WTC11 (cell line): ENCODE results near the gene HMMR. TPM values are rescaled to one million over a fixed set of nuclear protein-coding genes. Genes with fewer than 3 reads are reported as not detected.

Experiments
- ATAC-seq: fragments of 200-7000 bp; cut with Tn5 transposase; 2 replicates; pipeline ENCODE4 v1.10.0; 2021; ENCODE audit warnings: mild to moderate bottlenecking, moderate library complexity
- CTCF ChIA-PET: fragments of 300-600 bp; sonication (Branson Sonifier 250); formaldehyde crosslinking; loops from one replicate; lab custom pipeline; 2021; ENCODE audit warnings: antibody characterized with exemption; lab: Charles Lee
- POLR2A ChIA-PET: fragments of 350-600 bp; sonication (Branson Sonifier 250); formaldehyde crosslinking; loops from one replicate; lab custom pipeline; 2021; ENCODE audit warnings: antibody characterized with exemption; lab: Charles Lee
- DNase-seq: peaks from one replicate; pipeline ENCODE4 v3.0.0; 2021; ENCODE audit warnings: low spot score
- H3K27ac Mint-ChIP-seq: 2 replicates; pipeline ENCODE4 v1.8.0; 2021; ENCODE audit warnings: mixed read lengths
- H3K27me3 Mint-ChIP-seq: 2 replicates; pipeline ENCODE4 v1.8.0; 2021; ENCODE audit warnings: low read depth, mild to moderate bottlenecking, moderate library complexity, mixed read lengths
- H3K36me3 Mint-ChIP-seq: 2 replicates; pipeline ENCODE4 v1.8.0; 2021; ENCODE audit warnings: mixed read lengths
- H3K4me1 Mint-ChIP-seq: 2 replicates; pipeline ENCODE4 v1.8.0; 2022; ENCODE audit warnings: mixed read lengths
- H3K4me3 Mint-ChIP-seq: 2 replicates; pipeline ENCODE4 v1.8.0; 2021; ENCODE audit warnings: mild to moderate bottlenecking, moderate library complexity, mixed read lengths
- H3K9me3 Mint-ChIP-seq: 2 replicates; pipeline ENCODE4 v1.8.0; 2021; ENCODE audit warnings: mixed read lengths
- ETV6 ChIP-seq: sonication (generic); formaldehyde crosslinking; IDR thresholded peaks from 2 replicates; pipeline ENCODE4 v1.8.1; 2022; ENCODE audit warnings: mild to moderate bottlenecking, missing genetic modification reagents
- FOXK1 ChIP-seq: sonication (generic); formaldehyde crosslinking; IDR thresholded peaks from 2 replicates; pipeline ENCODE4 v1.8.0; 2022; ENCODE audit warnings: mild to moderate bottlenecking, moderate library complexity, missing genetic modification reagents
- GABPB1 ChIP-seq: sonication (generic); formaldehyde crosslinking; IDR thresholded peaks from 2 replicates; pipeline ENCODE4 v1.8.1; 2023; ENCODE audit warnings: mild to moderate bottlenecking, missing genetic modification reagents
- JUN ChIP-seq: sonication (generic); formaldehyde crosslinking; IDR thresholded peaks from 2 replicates; pipeline ENCODE4 v1.8.0; 2023; ENCODE audit warnings: mild to moderate bottlenecking, missing genetic modification reagents
- KAT7 ChIP-seq: sonication (generic); formaldehyde crosslinking; IDR thresholded peaks from 2 replicates; pipeline ENCODE4 v1.8.1; 2023; ENCODE audit warnings: missing genetic modification reagents, mild to moderate bottlenecking, borderline replicate concordance
- MYBL2 ChIP-seq: sonication (generic); formaldehyde crosslinking; IDR thresholded peaks from 2 replicates; pipeline ENCODE4 v1.8.1; 2023; ENCODE audit warnings: mild to moderate bottlenecking, moderate library complexity, missing genetic modification reagents
- NR2C2 ChIP-seq: sonication (generic); formaldehyde crosslinking; IDR thresholded peaks from 2 replicates; pipeline ENCODE4 v1.8.0; 2022; ENCODE audit warnings: mild to moderate bottlenecking, missing genetic modification reagents
- PRRX2 ChIP-seq: fragments of 250-450 bp; sonication (Bioruptor Pico); IDR thresholded peaks from 2 replicates; pipeline ENCODE4 v1.8.0; 2021; ENCODE audit warnings: mild to moderate bottlenecking
- RELA ChIP-seq: sonication (generic); formaldehyde crosslinking; IDR thresholded peaks from 2 replicates; pipeline ENCODE4 v1.8.1; 2022; ENCODE audit warnings: missing genetic modification reagents, mild to moderate bottlenecking, borderline replicate concordance
- SMAD3 ChIP-seq: sonication (generic); formaldehyde crosslinking; IDR thresholded peaks from 2 replicates; pipeline ENCODE4 v1.8.0; 2022; ENCODE audit warnings: missing genetic modification reagents, mild to moderate bottlenecking, borderline replicate concordance
- SMAD4 ChIP-seq: sonication (generic); formaldehyde crosslinking; IDR thresholded peaks from 2 replicates; pipeline ENCODE4 v1.8.0; 2022; ENCODE audit warnings: mild to moderate bottlenecking, missing genetic modification reagents
- SOX15 ChIP-seq: fragments of 250-450 bp; sonication (Bioruptor Pico); IDR thresholded peaks from 2 replicates; pipeline ENCODE4 v1.9.0; 2021; ENCODE audit warnings: mild to moderate bottlenecking
- TCF7 ChIP-seq: sonication (generic); formaldehyde crosslinking; IDR thresholded peaks from 2 replicates; pipeline ENCODE4 v1.8.0; 2022; ENCODE audit warnings: mild to moderate bottlenecking, low read depth, missing genetic modification reagents, moderate library complexity
- ZNF121 ChIP-seq: sonication (generic); formaldehyde crosslinking; IDR thresholded peaks from 2 replicates; pipeline ENCODE4 v1.8.0; 2023; ENCODE audit warnings: missing genetic modification reagents
- total RNA-seq: library from RNA; stranded (reverse); gene quantifications from 3 replicates; pipeline ENCODE4 v1.2.3, GENCODE V29; 2021
- TF ChIP-seq, protein P1 (sequence below): sonication (generic); formaldehyde crosslinking; IDR thresholded peaks from 2 replicates; pipeline ENCODE4 v1.8.1; 2023; ENCODE audit warnings: mild to moderate bottlenecking, missing genetic modification reagents, moderate library complexity
- TF ChIP-seq, protein P2 (sequence below): fragments of 250-450 bp; sonication (Bioruptor Pico); IDR thresholded peaks from 2 replicates; pipeline ENCODE4 v1.9.0; 2021; ENCODE audit warnings: mild to moderate bottlenecking
- TF ChIP-seq, protein P3 (sequence below): sonication (generic); formaldehyde crosslinking; IDR thresholded peaks from 2 replicates; pipeline ENCODE4 v1.8.1; 2022; ENCODE audit warnings: low read depth, mild to moderate bottlenecking, moderate library complexity, missing genetic modification reagents, borderline replicate concordance
- TF ChIP-seq, protein P4 (sequence below): sonication (generic); formaldehyde crosslinking; IDR thresholded peaks from 2 replicates; pipeline ENCODE4 v1.8.1; 2022; ENCODE audit warnings: mild to moderate bottlenecking, moderate library complexity, missing genetic modification reagents
- TF ChIP-seq, protein P5 (sequence below): sonication (generic); formaldehyde crosslinking; IDR thresholded peaks from 2 replicates; pipeline ENCODE4 v1.8.0; 2023; ENCODE audit warnings: missing genetic modification reagents
- TF ChIP-seq, protein P6 (sequence below): sonication (generic); formaldehyde crosslinking; IDR thresholded peaks from 2 replicates; pipeline ENCODE4 v1.8.1; 2023; ENCODE audit warnings: mild to moderate bottlenecking, missing genetic modification reagents, moderate library complexity
- TF ChIP-seq, protein P7 (sequence below): fragments of 250-450 bp; sonication (Bioruptor Pico); conservative IDR thresholded peaks from 2 replicates; pipeline ENCODE4 v1.9.0; 2021; ENCODE audit warnings: mild to moderate bottlenecking
- TF ChIP-seq, protein P8 (sequence below): sonication (generic); formaldehyde crosslinking; IDR thresholded peaks from 2 replicates; pipeline ENCODE4 v1.8.0; 2022; ENCODE audit warnings: mild to moderate bottlenecking, missing genetic modification reagents
- TF ChIP-seq, protein P9 (sequence below): sonication (generic); formaldehyde crosslinking; IDR thresholded peaks from 2 replicates; pipeline ENCODE4 v1.8.0; 2022; ENCODE audit warnings: mild to moderate bottlenecking, missing genetic modification reagents
- TF ChIP-seq, protein P10 (sequence below): sonication (generic); formaldehyde crosslinking; IDR thresholded peaks from 2 replicates; pipeline ENCODE4 v1.8.0; 2022; ENCODE audit warnings: mild to moderate bottlenecking, missing genetic modification reagents
- TF ChIP-seq, protein P11 (sequence below): sonication (generic); formaldehyde crosslinking; IDR thresholded peaks from 2 replicates; pipeline ENCODE4 v1.8.1; 2022; ENCODE audit warnings: mild to moderate bottlenecking, missing genetic modification reagents, moderate library complexity, borderline replicate concordance

The HMMR gene
- total RNA-seq, 1 experiment from 2014 or later, result 78.5 TPM

DNA sequence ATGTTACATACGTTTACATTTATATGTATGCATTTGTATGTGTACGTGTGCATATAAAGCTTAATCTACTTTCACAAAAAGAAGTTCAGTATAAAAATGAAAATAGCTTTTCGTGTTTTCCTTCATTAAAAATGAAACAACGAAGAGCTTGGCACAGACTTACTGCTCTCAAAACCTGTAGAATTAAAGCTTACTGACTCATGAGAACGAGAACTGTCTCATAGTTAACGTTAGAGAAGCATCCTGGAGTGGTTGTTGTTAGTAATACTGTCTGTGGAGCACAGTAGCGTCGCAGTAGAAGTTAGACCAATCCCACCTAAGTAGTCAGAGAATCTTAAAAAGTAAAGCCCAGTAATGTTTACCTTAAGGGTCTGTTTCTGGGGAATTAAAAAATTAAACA is 46.3 kb downstream of the HMMR start:
- DNase-seq, result no peak
- CTCF ChIA-PET, result no interaction called here

DNA sequence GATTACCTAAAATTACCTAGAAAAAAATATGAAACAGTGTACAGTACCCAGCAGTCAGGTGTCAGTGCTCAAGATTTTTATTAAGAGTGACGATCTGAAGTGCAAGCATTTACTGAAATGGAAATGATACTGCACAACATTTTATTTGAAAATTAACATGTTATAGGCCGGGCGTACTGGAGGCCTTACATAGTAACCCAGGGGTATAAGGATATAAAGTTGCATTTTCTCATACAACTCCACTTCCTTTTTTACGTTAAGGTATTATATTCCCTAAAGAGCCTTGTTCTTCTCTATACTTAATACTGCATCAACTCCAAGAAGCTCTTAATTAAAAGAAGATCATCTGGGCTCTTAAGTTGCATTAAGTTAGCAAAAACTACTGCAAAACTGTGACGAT is 48.3 kb downstream of the HMMR start:
- ChIA-PET CTCF (no interaction called here), POLR2A (interaction anchor here (0.6 to 1.4 kb wide), 3 partner anchors 20 to 49 kb away, joined by 3 to 4 read pairs (median 3); partner anchors contain the start of genes HMMR and NUDCD2)
- Mint-ChIP-seq H3K36me3 (peaks cover 26% of the 10 kb centered on the region), H3K27me3 (no peaks in the 10 kb centered on the region), H3K4me1 (peaks cover 52% of the 10 kb centered on the region), H3K9me3 (no peaks in the 10 kb centered on the region), H3K4me3 (peak overlapping the region; percentile 52), H3K27ac (peak overlapping the region; percentile 81)
- ATAC-seq (no peak), DNase-seq (no peak)
- TF ChIP-seq JUN (CRISPR knock-in tag) (no peak), SMAD4 (no peak), MYBL2 (CRISPR knock-in tag) (no peak), SMAD3 (no peak), TCF7 (CRISPR knock-in tag) (no peak), ZNF121 (CRISPR knock-in tag) (no peak), SOX15 (CRISPR knock-in tag) (no peak), FOXK1 (CRISPR knock-in tag) (no peak)
- TF ChIP-seq, protein P1, sequence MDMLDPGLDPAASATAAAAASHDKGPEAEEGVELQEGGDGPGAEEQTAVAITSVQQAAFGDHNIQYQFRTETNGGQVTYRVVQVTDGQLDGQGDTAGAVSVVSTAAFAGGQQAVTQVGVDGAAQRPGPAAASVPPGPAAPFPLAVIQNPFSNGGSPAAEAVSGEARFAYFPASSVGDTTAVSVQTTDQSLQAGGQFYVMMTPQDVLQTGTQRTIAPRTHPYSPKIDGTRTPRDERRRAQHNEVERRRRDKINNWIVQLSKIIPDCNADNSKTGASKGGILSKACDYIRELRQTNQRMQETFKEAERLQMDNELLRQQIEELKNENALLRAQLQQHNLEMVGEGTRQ (CRISPR knock-in tag), result no peak
- TF ChIP-seq, protein P2, sequence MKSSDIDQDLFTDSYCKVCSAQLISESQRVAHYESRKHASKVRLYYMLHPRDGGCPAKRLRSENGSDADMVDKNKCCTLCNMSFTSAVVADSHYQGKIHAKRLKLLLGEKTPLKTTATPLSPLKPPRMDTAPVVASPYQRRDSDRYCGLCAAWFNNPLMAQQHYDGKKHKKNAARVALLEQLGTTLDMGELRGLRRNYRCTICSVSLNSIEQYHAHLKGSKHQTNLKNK (CRISPR knock-in tag), result no peak
- TF ChIP-seq, protein P3, sequence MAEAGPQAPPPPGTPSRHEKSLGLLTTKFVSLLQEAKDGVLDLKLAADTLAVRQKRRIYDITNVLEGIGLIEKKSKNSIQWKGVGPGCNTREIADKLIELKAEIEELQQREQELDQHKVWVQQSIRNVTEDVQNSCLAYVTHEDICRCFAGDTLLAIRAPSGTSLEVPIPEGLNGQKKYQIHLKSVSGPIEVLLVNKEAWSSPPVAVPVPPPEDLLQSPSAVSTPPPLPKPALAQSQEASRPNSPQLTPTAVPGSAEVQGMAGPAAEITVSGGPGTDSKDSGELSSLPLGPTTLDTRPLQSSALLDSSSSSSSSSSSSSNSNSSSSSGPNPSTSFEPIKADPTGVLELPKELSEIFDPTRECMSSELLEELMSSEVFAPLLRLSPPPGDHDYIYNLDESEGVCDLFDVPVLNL (CRISPR knock-in tag), result no peak
- TF ChIP-seq, protein P4, sequence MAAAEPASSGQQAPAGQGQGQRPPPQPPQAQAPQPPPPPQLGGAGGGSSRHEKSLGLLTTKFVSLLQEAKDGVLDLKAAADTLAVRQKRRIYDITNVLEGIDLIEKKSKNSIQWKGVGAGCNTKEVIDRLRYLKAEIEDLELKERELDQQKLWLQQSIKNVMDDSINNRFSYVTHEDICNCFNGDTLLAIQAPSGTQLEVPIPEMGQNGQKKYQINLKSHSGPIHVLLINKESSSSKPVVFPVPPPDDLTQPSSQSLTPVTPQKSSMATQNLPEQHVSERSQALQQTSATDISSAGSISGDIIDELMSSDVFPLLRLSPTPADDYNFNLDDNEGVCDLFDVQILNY (CRISPR knock-in tag), result no peak
- TF ChIP-seq, protein P5, sequence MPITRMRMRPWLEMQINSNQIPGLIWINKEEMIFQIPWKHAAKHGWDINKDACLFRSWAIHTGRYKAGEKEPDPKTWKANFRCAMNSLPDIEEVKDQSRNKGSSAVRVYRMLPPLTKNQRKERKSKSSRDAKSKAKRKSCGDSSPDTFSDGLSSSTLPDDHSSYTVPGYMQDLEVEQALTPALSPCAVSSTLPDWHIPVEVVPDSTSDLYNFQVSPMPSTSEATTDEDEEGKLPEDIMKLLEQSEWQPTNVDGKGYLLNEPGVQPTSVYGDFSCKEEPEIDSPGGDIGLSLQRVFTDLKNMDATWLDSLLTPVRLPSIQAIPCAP (CRISPR knock-in tag), result no peak
- TF ChIP-seq, protein P6, sequence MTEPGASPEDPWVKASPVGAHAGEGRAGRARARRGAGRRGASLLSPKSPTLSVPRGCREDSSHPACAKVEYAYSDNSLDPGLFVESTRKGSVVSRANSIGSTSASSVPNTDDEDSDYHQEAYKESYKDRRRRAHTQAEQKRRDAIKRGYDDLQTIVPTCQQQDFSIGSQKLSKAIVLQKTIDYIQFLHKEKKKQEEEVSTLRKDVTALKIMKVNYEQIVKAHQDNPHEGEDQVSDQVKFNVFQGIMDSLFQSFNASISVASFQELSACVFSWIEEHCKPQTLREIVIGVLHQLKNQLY, result no peak
- TF ChIP-seq, protein P7, sequence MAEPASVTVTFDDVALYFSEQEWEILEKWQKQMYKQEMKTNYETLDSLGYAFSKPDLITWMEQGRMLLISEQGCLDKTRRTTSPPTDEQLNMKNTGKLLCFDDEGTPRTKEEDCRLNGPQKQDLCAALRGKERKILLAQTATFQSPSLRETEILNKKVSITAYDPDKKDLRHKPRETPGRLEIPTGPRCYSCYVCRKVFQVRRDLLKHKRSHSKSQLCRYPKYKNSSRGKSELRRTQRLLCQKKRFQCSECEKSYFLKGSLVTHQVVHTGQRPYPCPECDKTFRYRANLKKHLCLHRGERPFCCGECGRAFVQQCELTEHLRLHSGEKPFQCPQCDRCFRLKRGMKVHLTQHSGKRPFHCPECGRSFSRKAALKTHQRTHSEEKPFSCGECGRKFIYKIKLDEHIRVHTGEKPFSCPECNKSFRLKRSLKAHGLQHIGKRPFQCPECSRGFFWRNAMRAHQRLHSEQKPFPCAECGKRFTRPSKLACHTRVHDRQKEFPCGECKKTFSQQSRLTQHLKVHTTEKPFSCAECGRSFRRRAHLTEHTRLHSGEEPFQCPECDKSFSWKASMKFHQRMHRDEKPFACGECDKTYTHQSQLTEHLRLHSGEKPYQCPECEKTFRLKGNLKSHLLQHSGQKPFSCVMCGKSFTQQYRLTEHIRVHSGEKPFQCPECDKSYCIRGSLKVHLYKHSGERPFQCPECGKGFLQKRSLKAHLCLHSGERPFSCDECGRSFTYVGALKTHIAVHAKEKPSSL (CRISPR knock-in tag), result no peak

More for the DNA sequence above, 46.3 kb downstream of the HMMR start:
- Mint-ChIP-seq H3K27me3 (no peaks in the 10 kb centered on the region), H3K4me3 (peak overlapping the region; percentile 97), H3K36me3 (peaks cover 5% of the 10 kb centered on the region), H3K4me1 (peaks cover 57% of the 10 kb centered on the region), H3K27ac (peak overlapping the region; percentile 98), H3K9me3 (no peaks in the 10 kb centered on the region)
- ATAC-seq, result no peak
- POLR2A ChIA-PET, result no interaction called here
- TF ChIP-seq, protein P8, sequence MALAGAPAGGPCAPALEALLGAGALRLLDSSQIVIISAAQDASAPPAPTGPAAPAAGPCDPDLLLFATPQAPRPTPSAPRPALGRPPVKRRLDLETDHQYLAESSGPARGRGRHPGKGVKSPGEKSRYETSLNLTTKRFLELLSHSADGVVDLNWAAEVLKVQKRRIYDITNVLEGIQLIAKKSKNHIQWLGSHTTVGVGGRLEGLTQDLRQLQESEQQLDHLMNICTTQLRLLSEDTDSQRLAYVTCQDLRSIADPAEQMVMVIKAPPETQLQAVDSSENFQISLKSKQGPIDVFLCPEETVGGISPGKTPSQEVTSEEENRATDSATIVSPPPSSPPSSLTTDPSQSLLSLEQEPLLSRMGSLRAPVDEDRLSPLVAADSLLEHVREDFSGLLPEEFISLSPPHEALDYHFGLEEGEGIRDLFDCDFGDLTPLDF (CRISPR knock-in tag), result no peak
- TF ChIP-seq NR2C2 (CRISPR knock-in tag), result no peak
- TF ChIP-seq, protein P9, sequence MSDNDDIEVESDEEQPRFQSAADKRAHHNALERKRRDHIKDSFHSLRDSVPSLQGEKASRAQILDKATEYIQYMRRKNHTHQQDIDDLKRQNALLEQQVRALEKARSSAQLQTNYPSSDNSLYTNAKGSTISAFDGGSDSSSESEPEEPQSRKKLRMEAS (CRISPR knock-in tag), result no peak
- no peak for TF ChIP-seq TCF7 (CRISPR knock-in tag)
- TF ChIP-seq KAT7 (CRISPR knock-in tag), result no peak
- TF ChIP-seq SMAD4, result no peak
- TF ChIP-seq GABPB1 (CRISPR knock-in tag), result no peak
- TF ChIP-seq RELA (CRISPR knock-in tag), result no peak
- TF ChIP-seq, protein P10, sequence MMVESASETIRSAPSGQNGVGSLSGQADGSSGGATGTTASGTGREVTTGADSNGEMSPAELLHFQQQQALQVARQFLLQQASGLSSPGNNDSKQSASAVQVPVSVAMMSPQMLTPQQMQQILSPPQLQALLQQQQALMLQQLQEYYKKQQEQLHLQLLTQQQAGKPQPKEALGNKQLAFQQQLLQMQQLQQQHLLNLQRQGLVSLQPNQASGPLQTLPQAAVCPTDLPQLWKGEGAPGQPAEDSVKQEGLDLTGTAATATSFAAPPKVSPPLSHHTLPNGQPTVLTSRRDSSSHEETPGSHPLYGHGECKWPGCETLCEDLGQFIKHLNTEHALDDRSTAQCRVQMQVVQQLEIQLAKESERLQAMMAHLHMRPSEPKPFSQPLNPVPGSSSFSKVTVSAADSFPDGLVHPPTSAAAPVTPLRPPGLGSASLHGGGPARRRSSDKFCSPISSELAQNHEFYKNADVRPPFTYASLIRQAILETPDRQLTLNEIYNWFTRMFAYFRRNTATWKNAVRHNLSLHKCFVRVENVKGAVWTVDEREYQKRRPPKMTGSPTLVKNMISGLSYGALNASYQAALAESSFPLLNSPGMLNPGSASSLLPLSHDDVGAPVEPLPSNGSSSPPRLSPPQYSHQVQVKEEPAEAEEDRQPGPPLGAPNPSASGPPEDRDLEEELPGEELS (CRISPR knock-in tag), result no peak
- no peak for TF ChIP-seq ETV6
- TF ChIP-seq PRRX2 (CRISPR knock-in tag), result no peak
- TF ChIP-seq JUN (CRISPR knock-in tag), result no peak
- no peak for TF ChIP-seq ZNF121 (CRISPR knock-in tag)
- TF ChIP-seq, protein P11, sequence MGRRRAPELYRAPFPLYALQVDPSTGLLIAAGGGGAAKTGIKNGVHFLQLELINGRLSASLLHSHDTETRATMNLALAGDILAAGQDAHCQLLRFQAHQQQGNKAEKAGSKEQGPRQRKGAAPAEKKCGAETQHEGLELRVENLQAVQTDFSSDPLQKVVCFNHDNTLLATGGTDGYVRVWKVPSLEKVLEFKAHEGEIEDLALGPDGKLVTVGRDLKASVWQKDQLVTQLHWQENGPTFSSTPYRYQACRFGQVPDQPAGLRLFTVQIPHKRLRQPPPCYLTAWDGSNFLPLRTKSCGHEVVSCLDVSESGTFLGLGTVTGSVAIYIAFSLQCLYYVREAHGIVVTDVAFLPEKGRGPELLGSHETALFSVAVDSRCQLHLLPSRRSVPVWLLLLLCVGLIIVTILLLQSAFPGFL (CRISPR knock-in tag), result no peak
